HL-60 (cell line): ENCODE data around the gene GATC.

Experiments
- DNase-seq, 2 experiments: peaks; one replicate each; pipeline ENCODE4 v3.0.0-alpha.2; 2010 to 2020; ENCODE audit warnings: low read depth in 1 of 2, low spot score in 1 of 2
- H3K27ac ChIP-seq: fragments of 250-450 bp; sonication (Bioruptor Pico); replicated peaks from 2 replicates; pipeline ENCODE4 v1.5.1; 2020; ENCODE audit warnings: mild to moderate bottlenecking, moderate library complexity
- H3K27me3 ChIP-seq: fragments of 250-450 bp; sonication (Bioruptor Pico); 2 replicates; pipeline ENCODE4 v1.5.1; 2021; ENCODE audit warnings: mild to moderate bottlenecking, moderate library complexity; ENCODE audit not compliant: insufficient read depth, poor library complexity, severe bottlenecking
- H3K4me3 ChIP-seq: replicated peaks from 2 replicates; pipeline ENCODE4 v1.5.1; 2011; ENCODE audit warnings: mild to moderate bottlenecking, control low read depth, low read length; ENCODE audit not compliant: insufficient read depth
- CTCF ChIP-seq: IDR thresholded peaks from one replicate; pipeline ENCODE4 v1.5.1; 2011; ENCODE audit warnings: low read length, control low read depth, inconsistent platforms; ENCODE audit not compliant: insufficient read depth
- GABPA ChIP-seq: IDR thresholded peaks from 2 replicates; pipeline ENCODE4 v1.6.1; 2012; ENCODE audit warnings: low read depth
- POLR2AphosphoS5 ChIP-seq: IDR thresholded peaks from 2 replicates; pipeline ENCODE4 v1.6.1; 2012; ENCODE audit warnings: low read depth
- REST ChIP-seq: IDR thresholded peaks from 2 replicates; pipeline ENCODE4 v1.6.1; 2012; ENCODE audit warnings: low read depth; ENCODE audit not compliant: insufficient replicate concordance
- SPI1 ChIP-seq: IDR thresholded peaks from 2 replicates; pipeline ENCODE4 v1.6.1; 2012; ENCODE audit warnings: low read depth, mild to moderate bottlenecking, borderline replicate concordance

GATC gene

GRCh38 chr12:120498870-120499515 lies 52.7 kb downstream of the GATC start:
- no peak overlapping the region for H3K27ac ChIP-seq

GRCh38 chr12:120500581-120500980 lies 54.3 kb downstream of the GATC start:
- H3K27me3 ChIP-seq: no peaks in the 10 kb centered on the region
- H3K4me3 ChIP-seq: no peak overlapping the region
- DNase-seq: no peak
- TF ChIP-seq POLR2AphosphoS5: no peak
- TF ChIP-seq GABPA: no peak
- TF ChIP-seq CTCF: no peak
- TF ChIP-seq REST: no peak
- no peak for TF ChIP-seq SPI1
- H3K27ac ChIP-seq: no peak overlapping the region

More at GRCh38 chr12:120498870-120499515, 52.7 kb downstream of the GATC start:
- TF ChIP-seq REST: no peak
- TF ChIP-seq POLR2AphosphoS5: no peak
- TF ChIP-seq GABPA: no peak
- no peak for TF ChIP-seq CTCF
- no peak for TF ChIP-seq SPI1
- H3K4me3 ChIP-seq: no peak overlapping the region
- no peaks in the 10 kb centered on the region for H3K27me3 ChIP-seq
- DNase-seq: no peak

- TF ChIP-seq POLR2AphosphoS5 (no peak), REST (no peak), GABPA (no peak), CTCF (no peak), SPI1 (no peak)
- no peak overlapping the region for H3K27ac ChIP-seq
- no peak for DNase-seq
- H3K27me3 ChIP-seq: no peaks in the 10 kb centered on the region
- no peak overlapping the region for H3K4me3 ChIP-seq
Measured at GRCh38 chr12:120504587-120504986, 58.3 kb downstream of the GATC start.
